GM10248 (cell line): Measurements from ENCODE around the gene SSTR4.

Experiments used
- CTCF ChIA-PET: fragments of 300-600 bp; sonication (Branson Sonifier 250); formaldehyde crosslinking; extraction: SDS; loops from one replicate; lab custom pipeline; 2021; ENCODE audit warnings: antibody characterized with exemption; lab: Yijun Ruan, JAX
- POLR2A ChIA-PET: fragments of 350-650 bp; sonication (Branson Sonifier 250); formaldehyde crosslinking; extraction: SDS; loops from one replicate; lab custom pipeline; 2020; ENCODE audit warnings: antibody characterized with exemption; lab: Yijun Ruan, JAX
- DNase-seq: peaks from one replicate; pipeline ENCODE4 v3.0.0; 2012; ENCODE audit errors: extremely low spot score
- CTCF ChIP-seq: IDR thresholded peaks from 2 replicates; pipeline ENCODE4 v1.5.1; 2012; ENCODE audit warnings: mild to moderate bottlenecking, low read depth; ENCODE audit errors: extremely low read depth, missing control alignments, control extremely low read depth

The SSTR4 gene

DNA sequence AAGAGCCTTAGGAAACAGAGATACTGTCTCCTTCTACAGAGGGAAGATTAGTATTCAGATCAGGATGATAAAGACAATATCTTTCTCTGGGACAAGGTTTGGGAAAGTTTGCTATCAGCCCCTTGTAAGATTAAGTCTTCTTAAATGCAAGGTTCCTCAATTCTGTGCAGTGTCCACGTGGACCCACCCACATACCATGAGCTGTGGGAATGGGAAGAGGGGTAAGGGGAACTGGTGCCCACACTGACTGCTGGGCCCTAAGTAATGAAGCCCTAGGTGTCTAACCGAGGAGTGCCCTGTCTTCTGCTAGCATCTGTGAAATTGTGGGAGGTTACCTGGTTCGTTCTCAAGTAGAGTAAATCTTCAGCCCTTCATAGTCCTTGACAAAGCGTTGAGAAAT, 5.8 kb upstream of the SSTR4 start:
- ChIA-PET POLR2A (interaction anchor here (0.6 kb wide), 1 partner anchor 622 kb away, joined by 4 read pairs; no protein-coding TSS in a partner anchor), CTCF (no interaction called here)
- DNase-seq: no peak
- TF ChIP-seq CTCF: no peak

DNA sequence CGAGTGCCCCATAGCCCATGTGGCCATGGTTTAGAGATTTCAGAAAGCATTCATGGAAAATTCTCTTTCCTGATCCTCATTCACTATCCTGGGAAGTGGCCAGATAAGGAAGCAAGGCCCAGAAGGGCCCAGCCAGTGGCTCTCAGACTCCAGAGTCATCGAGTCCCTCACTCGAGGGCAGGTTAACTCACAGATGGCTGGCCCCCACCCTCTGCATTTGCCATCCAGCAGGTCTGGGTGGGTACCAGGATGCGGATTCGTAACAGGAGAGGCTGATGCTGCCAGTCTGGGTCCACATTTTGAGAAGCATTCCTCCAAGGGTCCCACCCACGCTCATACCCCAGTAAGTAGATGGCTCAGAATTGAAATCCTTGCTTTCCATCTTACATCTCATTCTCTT, 3.8 kb upstream of the SSTR4 start:
- no peak for DNase-seq
- POLR2A ChIA-PET: no interaction called here
- CTCF ChIA-PET: no interaction called here
- TF ChIP-seq CTCF: no peak

- no peak for DNase-seq
- TF ChIP-seq CTCF: no peak
- ChIA-PET CTCF (interaction anchor here (2.0 kb wide), 1 partner anchor 12 kb away, joined by 4 read pairs; no protein-coding TSS in a partner anchor), POLR2A (no interaction called here)
These were observed 2.9 kb upstream of the SSTR4 start for GRCh38 chr20:23032056-23032749.

DNA sequence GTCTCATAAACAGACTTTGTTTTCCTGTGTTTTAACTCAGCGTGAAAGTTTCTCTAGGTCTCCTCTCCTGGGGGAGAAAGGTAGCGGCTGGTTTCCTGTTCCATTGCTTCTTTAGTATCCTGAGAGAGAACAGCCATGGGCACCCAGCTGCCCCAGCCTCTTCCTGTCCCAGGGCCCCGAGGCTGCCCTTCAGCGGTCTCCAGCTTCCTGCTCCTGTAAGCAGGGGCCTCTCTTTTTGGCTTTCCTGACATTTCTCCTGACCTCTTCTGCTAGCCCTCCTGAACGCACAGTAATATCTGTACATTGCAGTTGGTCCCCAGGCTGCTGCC, 2.4 kb upstream of the SSTR4 start:
- TF ChIP-seq CTCF: no peak
- ChIA-PET POLR2A (no interaction called here), CTCF (interaction anchor here (2.0 kb wide), 1 partner anchor 11 kb away, joined by 4 read pairs; no protein-coding TSS in a partner anchor)
- no peak for DNase-seq

DNA sequence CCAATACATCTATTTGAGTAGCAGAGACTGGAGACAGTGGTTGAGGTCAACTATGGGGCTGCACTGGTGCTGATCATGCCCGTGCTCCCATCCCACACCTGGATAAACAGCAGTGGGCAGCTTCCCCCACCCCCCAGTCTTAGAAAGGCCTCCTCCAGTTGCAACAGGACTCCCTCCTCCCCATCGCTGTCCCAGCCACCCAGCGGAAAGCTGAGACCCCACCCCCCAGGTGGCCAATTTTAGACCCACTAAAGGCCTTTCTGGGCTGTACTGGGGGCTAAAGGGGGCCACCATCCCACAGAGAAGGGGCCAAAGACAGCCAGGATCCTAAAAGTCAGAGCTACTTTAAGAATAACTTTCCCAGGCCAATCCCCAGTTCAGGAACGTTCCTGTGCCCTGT, 1.2 kb upstream of the SSTR4 start:
- ChIA-PET POLR2A (no interaction called here), CTCF (interaction anchor here (2.0 kb wide), 1 partner anchor 10 kb away, joined by 4 read pairs; no protein-coding TSS in a partner anchor)
- no peak for TF ChIP-seq CTCF
- DNase-seq: no peak

- CTCF ChIA-PET: no interaction called here
- no peak for DNase-seq
- POLR2A ChIA-PET: no interaction called here
- TF ChIP-seq CTCF: no peak
These were observed 619 bp downstream of the SSTR4 start for GRCh38 chr20:23035731-23036130.

- CTCF ChIA-PET: interaction anchor here (1.4 kb wide), 1 partner anchor 15 kb away, joined by 4 read pairs; no protein-coding TSS in a partner anchor
- POLR2A ChIA-PET: no interaction called here
These were observed 1.3 kb downstream of the SSTR4 start for GRCh38 chr20:23036371-23036770.

More at GRCh38 chr20:23036371-23036770, 1.3 kb downstream of the SSTR4 start:
- no peak for DNase-seq
- no peak for TF ChIP-seq CTCF
